HG02981 (cell line): ENCODE results near the gene KCNT1.

Source experiments
- ATAC-seq: cut with Tn5 transposase; IDR thresholded peaks from one replicate; pipeline ENCODE4 v1.9.1; 2021; ENCODE audit warnings: mild to moderate bottlenecking, moderate library complexity; ENCODE audit not compliant: unreplicated experiment

The KCNT1 gene

DNA sequence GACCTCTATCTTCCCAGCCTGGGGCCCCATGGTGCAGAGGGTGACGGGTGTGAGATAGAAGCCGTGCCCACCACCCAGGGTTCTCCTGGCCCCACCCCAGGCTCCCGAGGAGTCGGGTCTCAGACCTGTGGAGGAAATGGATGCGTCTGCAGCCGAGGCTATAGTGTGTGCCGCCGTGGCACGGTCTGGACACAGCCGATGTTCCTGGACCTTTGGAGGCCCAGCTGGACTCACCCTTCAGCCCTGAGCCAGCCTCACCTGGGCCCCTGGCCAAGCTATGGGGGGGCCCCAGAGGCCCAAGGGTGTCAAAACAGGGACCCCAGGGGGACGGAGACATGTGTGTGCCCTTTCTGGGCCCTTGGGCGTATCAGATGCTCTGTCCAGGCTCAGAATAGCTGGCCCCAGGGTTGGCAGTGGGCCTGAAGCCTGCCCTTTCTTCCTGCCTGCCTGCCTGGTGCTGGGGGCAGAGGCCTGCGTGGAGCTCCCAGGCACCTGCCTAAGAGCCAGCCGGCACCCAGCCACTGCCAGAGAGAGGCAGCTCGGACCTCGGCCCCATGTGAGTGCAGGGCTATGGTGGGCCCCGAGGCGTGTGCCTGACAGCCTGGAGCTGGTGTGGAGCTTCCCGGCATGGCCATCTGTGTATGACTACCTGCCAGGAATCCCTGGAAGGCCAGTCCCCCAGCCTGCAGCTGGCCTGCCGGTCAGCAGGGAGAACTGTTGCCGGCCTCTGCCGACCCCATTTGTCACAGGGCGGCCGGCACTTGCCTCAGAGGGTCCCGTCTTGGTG lies 41.8 kb downstream of the KCNT1 start:
- no peak for ATAC-seq

DNA sequence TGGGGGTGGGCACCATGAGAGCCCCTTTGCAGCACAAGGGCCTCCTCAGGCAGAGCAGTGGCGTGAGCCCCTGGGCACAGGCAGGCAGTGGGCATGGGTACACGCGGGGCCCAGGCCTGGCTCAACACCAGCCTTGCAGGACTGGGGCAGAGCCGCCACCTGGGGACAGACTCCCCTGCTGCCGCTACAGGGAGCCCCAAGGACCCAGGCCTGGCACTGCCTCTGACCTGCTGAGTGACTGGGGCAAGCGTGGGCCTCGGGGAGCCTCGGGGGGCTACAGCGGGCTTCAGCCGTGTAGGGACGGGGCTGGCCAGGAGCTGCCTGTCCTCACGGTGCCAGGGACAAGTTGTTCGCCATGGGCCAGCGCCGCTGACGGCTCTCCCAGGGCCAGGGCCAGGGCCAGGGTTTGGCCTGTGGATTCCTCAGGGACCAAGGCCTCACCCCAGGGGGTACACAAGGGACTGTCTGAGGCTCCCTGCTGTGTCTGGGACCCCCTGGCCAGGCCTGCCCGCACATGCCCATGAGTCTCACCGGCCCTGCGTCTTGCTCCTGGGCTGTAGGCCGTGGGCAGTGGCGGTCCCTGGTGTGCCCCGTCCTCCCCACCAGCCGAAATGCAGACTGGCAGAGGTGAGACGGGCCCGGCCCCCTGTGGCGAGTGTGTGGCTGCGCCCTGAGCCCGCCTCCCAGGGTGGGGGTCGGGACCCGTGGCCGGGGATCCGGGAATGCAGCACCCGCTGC lies 42.5 kb downstream of the KCNT1 start:
- no peak for ATAC-seq

DNA sequence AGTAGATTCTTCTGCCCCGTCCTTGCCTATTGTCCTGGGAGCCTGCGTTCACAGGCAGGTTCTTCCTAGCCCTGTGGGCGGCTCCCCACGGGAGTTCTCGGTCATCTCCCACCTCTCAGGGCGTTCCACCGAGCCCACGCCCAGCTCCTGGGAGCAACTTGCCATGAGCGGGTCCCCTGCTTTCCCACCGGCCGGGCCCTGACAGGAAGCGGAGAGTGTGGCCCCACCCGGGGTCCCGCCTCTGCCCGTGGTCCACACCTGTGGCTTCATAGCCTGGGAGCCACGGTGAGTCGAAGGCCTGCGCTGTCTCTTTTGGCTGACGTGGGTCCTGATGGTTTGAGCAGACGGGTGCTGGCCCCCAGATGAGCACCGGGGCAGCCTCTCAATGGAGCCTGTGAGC lies 43.2 kb downstream of the KCNT1 start:
- no peak for ATAC-seq

DNA sequence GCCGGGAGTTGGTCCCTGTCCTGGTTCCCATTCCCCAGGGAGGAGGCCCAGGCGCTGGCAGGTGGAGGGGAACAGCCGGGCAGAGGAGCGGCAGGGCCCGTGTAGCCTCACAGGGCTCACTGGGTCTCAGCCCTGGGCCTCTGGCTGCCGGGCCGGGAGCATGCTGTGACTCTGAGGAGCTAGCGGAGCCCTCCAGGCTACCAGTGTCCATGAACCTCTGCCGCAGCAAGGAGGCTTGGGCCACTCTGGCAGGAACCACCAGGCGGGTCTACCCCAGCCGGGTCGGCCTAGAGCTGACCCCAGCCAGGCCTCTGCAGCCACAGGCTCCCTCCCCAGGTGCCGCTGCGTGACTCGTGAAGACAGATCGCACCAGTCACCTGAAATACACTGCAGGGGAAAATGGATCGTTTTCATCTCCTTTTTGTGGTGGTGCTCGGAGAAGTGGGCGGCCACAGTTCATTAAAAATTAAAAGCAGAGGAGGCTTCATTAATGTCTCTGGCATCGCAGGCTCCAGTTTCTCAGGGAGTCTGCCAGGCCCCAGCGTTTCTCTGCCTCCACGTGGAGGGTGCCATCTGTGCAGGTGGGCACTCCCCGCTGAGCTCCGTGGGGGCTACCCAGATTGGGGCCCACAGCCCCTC lies 43.8 kb downstream of the KCNT1 start:
- ATAC-seq: no peak

DNA sequence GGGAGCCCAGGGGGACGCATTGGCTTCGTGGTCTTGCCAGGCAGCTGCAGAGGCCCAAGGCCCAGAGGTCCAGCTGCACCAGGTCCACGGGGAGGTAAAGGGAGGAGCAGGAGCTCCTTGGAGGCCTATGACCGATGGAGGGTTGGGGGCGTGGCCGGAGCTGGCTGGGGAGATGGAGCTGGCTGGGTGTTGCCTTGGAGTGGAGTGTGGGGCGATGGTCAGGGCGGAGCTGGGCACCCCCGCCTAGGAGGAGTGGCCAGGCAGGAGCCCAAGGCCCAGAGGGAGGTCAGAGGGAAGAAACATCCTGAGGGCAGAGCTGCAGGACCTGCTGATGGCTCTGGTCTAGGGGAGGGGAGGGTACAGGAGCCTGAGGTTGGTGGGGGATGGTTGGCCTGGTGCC lies 44.6 kb downstream of the KCNT1 start:
- no peak for ATAC-seq

DNA sequence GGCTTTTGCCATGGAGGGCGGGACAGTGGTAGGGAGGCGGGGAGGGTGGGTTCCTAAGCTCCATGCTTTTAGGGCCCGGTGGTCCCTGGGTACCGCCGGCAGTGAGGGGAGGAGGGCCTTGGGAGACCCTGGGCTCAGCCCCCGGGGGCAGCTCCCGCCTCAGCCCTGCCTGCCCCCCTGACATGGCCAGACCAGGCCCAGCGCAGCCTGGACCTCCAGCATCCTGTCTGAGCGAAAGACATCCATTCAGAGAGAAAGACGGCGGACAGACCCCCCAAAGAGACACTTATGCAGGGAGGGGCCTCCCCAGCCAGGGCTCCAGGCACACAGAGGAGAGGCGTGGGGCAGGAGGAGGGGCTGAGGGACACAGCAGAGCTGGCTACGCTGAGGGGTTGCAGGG lies 45.3 kb downstream of the KCNT1 start:
- no peak for ATAC-seq

DNA sequence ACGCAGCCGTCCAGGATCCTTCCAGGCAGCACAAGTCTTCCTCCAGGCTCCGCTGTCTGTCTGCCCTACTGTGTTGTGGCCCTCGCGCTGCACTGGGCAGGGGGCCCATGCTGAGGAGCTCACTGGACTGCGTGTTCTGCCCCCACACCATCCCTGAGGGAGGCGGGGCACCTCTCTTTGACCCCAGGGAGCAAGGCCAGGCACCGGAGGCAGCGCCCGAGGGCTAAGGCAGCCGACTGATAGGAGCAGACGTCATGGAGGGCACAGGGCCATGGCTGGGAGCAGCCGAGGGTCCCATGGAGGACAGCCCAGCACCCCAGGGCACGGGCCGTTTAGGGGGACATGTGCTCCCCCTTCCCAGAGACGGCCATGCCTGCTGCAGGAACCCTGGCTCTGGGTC lies 46.7 kb downstream of the KCNT1 start:
- ATAC-seq: no peak

DNA sequence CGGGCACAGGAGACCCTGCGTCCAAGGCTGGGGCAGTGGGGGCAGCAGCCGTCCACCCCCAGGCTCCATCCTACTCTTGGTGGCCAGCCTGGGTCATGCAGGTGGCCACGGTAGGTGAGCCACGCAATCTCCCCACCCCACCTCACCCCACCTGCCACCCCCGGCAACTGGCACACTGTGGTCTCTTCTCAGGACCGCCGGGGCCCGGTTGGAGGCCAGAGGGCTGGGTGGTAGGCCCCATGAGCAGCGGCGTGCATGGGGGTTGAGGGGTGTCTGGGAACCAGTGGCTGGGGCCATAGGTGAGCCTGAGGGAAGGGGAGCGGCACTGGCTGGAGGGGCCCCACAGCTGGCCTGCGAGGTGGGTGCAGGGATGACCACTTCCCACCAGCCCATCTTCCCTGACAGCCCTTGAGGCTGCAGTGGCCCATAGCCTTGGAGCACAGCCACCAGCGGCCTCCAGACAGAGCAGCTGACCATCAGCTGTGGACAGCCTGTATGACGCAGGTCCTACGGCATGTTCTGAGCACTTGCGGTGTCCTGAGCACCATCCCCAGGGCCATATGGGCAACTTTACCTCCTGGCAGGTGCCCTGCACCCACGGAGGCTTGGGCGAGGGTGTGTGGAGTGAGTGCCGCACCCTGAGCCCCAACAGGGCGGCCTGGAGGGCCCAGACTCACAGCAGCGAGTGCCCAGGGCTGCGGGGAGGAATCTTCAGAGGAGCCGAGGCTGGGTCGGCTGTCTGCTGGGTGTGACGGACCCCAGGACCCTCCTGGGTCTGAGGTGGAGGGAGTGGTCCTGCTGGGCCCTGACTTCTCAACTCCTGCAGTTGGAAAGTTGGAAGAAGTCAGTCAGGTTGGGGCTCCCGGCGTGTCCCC lies 47.4 kb downstream of the KCNT1 start:
- ATAC-seq: no peak

DNA sequence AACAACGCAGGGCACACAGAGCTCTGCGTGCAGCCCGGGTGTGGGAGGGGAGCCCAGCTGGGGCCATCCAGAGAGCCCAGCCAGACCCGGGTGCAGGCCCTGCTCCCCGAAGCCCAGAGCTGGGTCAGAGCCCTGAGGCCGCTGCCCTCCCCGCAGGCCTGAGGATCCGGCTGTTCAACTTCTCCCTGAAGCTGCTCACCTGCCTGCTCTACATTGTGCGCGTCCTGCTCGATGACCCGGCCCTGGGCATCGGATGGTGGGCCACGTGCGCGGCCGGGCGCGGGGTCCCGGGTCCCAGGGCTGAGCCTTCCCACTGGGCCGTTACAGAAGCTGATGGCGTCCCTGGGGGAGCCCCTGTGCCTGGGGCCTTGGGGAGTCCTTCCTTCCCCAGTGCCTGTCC lies 48.8 kb downstream of the KCNT1 start:
- ATAC-seq: no peak

DNA sequence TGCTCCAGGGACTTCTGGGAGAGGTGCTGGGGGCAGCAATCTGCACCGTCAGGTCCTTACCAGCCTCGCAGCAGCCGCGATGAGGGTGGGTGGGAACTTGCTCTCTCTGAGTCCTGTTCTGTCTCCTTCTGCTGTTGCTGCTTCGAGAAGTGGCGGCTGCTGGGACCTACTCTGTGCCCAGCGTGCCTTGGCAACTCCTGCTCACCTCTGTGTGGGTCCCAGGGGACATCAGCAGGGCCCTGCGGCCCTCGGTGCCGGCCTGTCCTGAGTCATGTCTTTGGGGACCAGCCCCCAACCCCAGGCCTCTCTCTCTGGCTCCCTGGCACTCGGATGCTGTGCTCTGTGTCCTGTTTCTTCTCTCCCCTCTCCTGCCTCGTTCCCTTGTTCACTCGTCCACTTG lies 49.5 kb downstream of the KCNT1 start:
- ATAC-seq: no peak

DNA sequence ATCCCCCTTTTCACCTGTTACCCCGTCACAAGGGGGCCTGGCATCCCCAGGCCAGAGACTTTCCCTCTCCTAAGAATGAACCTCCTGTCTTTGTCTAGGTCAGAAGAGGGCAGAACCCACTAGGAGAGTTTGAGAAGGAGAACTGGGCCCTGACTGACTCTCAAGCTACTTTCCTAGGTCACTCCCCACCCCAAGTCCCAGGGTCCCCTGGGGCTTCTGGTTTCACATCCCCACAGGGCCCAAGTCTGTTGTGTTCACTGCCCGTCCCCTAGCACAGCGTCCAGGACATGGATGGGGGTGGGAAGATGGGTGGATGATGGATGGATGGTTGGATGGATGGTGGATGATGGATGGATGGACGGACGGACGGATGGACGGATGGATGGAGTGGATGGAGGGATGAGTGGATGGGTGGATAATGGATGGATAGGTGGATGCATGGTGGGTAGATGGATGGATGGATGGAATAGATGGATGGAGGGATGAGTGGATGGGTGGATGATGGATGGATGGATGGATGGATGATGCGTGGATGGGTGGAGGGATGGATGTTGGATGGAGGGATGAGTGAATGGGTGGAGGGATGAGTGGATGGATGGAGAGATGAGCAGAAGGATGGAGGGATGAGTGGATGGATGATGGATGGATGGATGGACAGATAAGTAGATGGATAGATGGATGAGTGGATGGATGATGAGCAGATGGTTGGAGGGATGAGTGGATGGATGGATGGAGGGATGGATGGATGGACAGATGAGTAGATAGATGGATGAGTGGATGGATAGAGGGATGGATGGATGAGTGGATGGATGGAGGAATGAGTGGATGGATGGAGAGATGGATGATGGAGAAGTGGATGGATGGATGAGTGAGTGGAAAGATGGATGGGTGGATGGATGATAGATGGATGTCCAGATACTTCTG lies 50.6 kb downstream of the KCNT1 start:
- no peak for ATAC-seq

DNA sequence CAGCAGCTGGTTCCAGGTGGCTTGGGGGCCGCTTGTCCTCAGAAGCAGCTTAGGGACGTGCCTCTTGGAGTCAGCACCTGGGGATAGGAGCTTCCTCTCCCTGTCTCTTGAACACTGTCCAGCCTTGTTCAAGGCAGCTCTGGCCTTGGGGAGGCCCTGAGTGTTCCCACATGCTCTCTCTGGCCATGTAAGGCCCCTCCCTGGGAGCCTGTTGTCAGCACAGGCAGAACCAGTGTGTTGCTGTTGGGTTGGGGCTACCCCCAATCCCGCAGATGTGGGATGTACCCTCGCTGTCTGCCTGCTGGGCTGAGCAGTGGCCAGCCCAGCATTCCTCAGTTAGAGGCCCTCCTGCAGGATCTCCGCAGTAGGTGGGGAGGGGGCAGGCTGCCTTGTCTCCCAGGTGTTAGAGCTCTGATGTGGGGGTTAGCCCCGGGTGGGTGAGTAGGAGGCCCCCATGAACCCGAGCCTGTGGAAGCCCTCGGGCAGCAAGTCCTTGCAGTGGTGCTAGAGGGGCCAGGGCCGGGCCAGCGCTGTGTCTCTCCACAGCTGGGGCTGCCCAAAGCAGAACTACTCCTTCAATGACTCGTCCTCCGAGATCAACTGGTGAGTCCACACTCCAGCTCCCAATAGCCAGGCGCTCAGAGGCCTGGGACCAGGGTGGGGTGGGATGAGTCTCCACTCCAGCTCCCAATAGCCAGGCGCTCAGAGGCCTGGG lies 51.6 kb downstream of the KCNT1 start:
- ATAC-seq: no peak

DNA sequence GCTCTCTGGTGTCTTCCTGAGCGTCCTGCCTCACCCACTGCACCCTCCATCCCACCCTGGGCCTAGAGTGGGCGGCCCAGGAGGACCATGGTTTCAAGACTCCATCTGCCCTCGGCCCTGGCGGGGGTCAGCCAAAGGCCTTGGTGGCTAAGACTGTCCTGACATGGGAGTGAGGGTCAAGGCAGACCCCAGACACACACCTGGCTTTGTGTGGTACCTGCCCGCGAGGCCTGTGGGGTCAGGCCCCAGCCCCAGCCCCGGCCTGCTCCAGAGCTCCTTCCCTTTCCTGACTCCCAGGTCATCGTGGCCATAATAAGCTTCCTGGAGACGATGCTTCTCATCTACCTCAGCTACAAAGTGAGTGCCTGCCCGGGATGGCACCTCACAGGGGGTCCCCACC lies 54.6 kb downstream of the KCNT1 start:
- no peak for ATAC-seq

DNA sequence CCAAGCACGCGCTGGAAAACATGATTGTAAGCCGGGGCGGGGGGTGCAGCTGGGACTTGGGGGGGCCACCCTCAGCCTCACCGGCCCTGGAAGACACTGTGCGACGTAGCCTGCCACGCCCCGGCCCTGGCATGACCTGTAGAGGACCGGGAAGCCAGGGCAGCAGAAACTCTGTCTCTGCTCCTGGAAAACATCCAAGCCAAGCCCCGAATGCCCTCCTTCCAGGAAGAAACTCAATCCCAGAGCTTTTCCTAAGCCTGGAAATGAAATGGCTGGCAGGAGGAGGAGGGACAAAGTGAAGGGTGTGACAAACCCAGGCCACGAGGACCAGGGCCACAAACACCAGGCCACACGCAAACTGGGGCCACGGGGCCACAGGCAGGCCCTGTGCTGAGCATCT lies 55.4 kb downstream of the KCNT1 start:
- no peak for ATAC-seq

DNA sequence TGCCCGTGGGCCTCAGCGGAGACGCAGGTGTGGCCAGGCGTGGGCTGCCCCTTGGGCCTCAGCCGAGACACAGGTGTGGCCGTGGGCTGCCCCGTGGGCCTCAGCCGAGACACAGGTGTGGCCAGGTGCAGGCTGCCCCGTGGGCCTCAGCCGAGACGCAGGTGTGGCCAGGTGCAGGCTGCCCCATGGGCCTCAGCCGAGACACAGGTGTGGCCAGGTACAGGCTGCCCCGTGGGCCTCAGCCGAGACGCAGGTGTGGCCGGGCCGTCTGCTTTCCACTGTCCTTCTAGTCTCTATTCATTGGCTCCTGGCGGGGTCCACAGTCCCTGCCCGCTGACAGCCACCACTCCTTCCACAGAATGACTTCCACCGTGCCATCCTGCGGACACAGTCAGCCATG lies 56.1 kb downstream of the KCNT1 start:
- no peak for ATAC-seq

DNA sequence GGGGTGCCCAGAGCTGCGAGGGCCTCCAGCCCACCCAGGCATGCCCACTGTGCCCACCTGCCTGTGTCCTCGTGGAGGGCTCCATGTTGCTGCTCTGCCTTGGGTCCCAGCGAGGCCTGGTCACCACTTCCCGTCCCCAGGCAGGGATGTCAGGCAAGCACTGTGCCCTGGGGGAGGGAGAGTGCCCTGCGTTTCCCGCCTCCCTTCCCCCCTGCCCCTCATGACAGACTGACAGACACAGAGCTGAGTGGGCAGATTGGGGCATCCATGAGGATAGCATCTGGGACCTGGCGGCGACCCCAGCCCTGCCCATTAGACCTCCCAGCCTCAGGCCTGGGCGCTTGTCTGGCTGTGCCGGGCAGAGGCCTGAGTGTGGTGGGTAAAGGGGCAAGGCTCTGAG lies 56.9 kb downstream of the KCNT1 start:
- ATAC-seq: no peak

DNA sequence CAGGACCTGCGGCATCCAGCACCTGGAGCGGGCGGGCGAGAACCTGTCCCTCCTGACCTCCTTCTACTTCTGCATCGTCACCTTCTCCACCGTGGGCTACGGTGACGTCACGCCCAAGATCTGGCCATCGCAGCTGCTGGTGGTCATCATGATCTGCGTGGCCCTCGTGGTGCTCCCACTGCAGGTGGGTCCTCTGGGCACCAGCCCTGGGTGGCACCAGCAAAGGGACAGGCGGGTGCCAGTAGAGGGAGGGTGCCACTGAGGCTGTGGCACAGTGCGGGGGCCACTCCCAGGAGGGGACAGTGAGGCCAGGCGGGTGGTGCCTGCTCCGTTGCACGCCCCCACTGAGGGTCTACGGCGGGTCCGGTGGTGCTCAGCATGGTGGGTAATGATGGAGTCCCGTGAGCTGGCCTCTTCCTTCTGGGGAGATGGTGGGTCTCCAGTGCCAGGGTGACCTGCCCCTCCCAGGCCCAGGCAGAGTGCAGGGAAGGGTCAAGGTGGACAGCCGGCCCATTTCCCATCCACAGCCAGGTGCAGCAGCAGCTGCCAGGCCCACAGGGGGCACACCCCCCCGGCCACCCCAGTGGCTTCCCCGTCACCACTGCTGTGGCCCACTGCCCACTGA lies 57.8 kb downstream of the KCNT1 start:
- ATAC-seq: no peak

DNA sequence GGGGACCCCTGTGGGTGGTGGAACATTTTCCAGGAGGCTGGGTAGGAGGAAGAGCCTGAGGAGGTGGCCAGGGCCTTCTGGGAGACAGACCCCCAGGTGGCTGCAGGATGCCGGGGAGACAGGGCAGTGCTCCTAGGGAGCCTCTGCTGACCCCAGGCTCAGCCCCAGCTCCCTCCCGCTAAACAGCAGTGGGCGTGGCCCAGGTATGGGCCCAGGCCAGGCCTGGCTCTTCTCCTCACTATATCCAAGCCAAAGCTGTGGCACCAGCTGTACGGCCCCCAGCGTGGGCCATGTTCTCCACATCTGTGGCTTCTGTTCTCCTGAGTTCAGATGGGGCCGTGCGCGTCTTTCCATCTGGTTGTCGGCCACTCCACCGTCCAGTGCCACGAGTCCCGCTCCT lies 58.5 kb downstream of the KCNT1 start:
- ATAC-seq: no peak
